Kidney (tissue), 14 donors: ENCODE results near the gene TCEANC2. TPM values are rescaled to one million over a fixed set of nuclear protein-coding genes. Genes with fewer than 3 reads are reported as not detected.
A peak's percentile ranks its signal among the peaks of the same experiment; 100 is the strongest.

Source experiments
- DNase-seq, 5 donors: peaks; one replicate each; pipeline ENCODE4 v3.0.0-alpha.2; 2013 to 2020
- FAIRE-seq: peaks from 2 replicates; lab custom pipeline; 2012; peaks lifted over from hg19 to GRCh38; lab: Jason Lieb, UNC
- H3K27ac ChIP-seq, 2 donors: one replicate each; pipeline ENCODE4 v1.7.0; 2013; ENCODE audit warnings: low read depth in 2 of 2, low read length in 2 of 2, inconsistent platforms in 1 of 2
- H3K27me3 ChIP-seq: one replicate; pipeline ENCODE4 v1.7.1; 2013; ENCODE audit warnings: low read length, inconsistent platforms; ENCODE audit not compliant: control insufficient read depth, insufficient read depth
- H3K36me3 ChIP-seq, 3 donors: one replicate each; pipeline versions ENCODE4 v1.7.0 to v1.7.1; 2013; ENCODE audit warnings: low read length in 3 of 3, control low read depth in 1 of 3, inconsistent platforms in 1 of 3; ENCODE audit not compliant: insufficient read depth in 3 of 3, control insufficient read depth in 2 of 3
- H3K4me1 ChIP-seq, 3 donors: one replicate each; pipeline versions ENCODE4 v1.7.0 to v1.7.1; 2013; ENCODE audit warnings: low read length in 3 of 3, inconsistent platforms in 1 of 3, low read depth in 1 of 3; ENCODE audit not compliant: control insufficient read depth in 2 of 3, insufficient read depth in 2 of 3
- H3K4me3 ChIP-seq, 3 donors: one replicate each; pipeline versions ENCODE4 v1.7.0 to v1.8.1; 2013; ENCODE audit warnings: low read length in 3 of 3, control low read depth in 1 of 3, inconsistent platforms in 1 of 3
- H3K9ac ChIP-seq, 3 donors: one replicate each; pipeline versions ENCODE4 v1.7.0 to v1.7.1; 2013; ENCODE audit warnings: low read length in 3 of 3, control low read depth in 1 of 3, inconsistent platforms in 1 of 3
- H3K9me3 ChIP-seq, 3 donors: one replicate each; pipeline versions ENCODE4 v1.7.0 to v1.7.1; 2013; ENCODE audit warnings: low read length in 3 of 3, control low read depth in 1 of 3, inconsistent platforms in 1 of 3; ENCODE audit not compliant: control insufficient read depth in 2 of 3, insufficient read depth in 1 of 3
- intact Hi-C: fragments of 100-400 bp; cut with DNase I; formaldehyde crosslinking; loops from one replicate; pipeline ENCODE4 v1.11.1; 2022
- polyA plus RNA-seq: library from polyadenylated mRNA; stranded (reverse); fragments of 350-450 nt; fragmentation: Illumina TruSeq; extraction: RNeasy Lipid Tissue Mini Kit (QIAGEN cat#74804); gene quantifications from one replicate; pipeline ENCODE4 v1.2.3, GENCODE V29; 2014; ENCODE audit warnings: low read depth, low replicate concordance; ENCODE audit not compliant: insufficient read depth
- total RNA-seq: library from RNA; stranded (reverse); fragmentation: NEBNext Ultra II Directional; extraction: Animal tissue kit (Norgen Biotek cat#: 25700); gene quantifications from one replicate; pipeline ENCODE4 v1.2.1, GENCODE V29; 2021
- TF ChIP-seq, protein P1 (sequence below): IDR thresholded peaks from 3 replicates; pipeline ENCODE4 v1.5.1; 2012; ENCODE audit warnings: mild to moderate bottlenecking, moderate library complexity, borderline replicate concordance; ENCODE audit not compliant: insufficient read depth; ENCODE audit errors: extremely low read depth
- donor health status: control.
- donor health status: control.
- donor health status: control.
- donor health status: control.
- donor health status: control.
- donor health status: DM: yes; HTN: yes; CAD: no.
- donor health status: Normal renal cell carcinoma (clear cell type).

The TCEANC2 gene
- total and polyA plus RNA-seq, 2 donors from 2014 or later, result 3.1 to 5.1 TPM

DNA sequence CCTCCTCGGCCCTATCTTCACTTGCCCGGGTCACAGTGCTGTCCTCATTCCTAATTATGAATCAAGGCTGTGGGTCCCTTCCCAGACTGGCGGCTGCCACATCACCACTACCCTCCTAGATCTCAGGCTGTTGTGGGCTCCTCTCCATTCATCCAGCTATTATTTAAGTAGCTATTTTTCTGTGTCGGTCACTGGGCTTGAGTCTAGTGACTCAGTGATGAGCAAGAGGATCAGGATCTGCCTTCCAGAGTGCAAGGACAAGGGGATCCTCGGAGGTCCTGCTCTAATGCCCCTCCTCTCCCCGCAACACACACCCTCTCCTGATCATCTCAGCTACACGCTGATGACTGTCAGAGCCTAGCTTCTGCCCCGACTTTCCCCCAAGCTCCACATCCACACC, 65.3 kb downstream of the TCEANC2 start:
- Histone ChIP-seq H3K27ac (no peak overlapping the region), H3K27me3 (no peaks in the 10 kb centered on the region), H3K4me1 (peaks cover 0 to 7% (median 0%) of the 10 kb centered on the region in 3 donors), H3K36me3 (no peaks in the 10 kb centered on the region), H3K9ac (no peak overlapping the region), H3K4me3 (no peak overlapping the region), H3K9me3 (peaks cover 0 to 2% (median 0%) of the 10 kb centered on the region in 3 donors)
- TF ChIP-seq, protein P1, sequence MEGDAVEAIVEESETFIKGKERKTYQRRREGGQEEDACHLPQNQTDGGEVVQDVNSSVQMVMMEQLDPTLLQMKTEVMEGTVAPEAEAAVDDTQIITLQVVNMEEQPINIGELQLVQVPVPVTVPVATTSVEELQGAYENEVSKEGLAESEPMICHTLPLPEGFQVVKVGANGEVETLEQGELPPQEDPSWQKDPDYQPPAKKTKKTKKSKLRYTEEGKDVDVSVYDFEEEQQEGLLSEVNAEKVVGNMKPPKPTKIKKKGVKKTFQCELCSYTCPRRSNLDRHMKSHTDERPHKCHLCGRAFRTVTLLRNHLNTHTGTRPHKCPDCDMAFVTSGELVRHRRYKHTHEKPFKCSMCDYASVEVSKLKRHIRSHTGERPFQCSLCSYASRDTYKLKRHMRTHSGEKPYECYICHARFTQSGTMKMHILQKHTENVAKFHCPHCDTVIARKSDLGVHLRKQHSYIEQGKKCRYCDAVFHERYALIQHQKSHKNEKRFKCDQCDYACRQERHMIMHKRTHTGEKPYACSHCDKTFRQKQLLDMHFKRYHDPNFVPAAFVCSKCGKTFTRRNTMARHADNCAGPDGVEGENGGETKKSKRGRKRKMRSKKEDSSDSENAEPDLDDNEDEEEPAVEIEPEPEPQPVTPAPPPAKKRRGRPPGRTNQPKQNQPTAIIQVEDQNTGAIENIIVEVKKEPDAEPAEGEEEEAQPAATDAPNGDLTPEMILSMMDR, result no peak
- DNase-seq (no peak), FAIRE-seq (no peak)
- intact Hi-C loops, result no loop called here

DNA sequence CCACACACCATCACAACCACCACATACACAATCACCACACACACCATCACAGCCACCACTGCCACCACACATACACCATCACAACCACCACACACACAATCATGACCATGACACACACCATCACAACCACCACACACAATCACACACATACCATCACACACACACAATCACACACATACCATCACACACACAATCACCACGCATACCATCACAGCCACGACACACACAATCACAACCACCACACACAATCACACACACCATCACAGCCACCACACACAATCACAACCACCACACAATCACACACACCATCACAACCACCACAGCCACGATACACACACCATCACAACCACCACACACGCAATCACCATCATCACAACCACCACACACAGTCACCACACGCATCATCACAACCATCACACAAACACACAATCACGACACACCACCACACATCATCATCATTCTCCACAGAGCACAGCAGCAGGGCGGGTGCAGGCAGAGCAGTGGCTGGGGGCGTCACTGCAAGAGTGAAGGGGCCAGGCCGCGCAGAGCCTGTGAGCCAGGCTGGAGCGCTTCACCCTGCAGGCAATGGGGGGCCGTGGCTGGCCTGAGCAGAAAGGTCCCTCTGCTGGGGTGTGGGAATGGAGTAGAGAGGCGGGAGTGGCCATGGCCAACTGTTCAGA, 66.8 kb downstream of the TCEANC2 start:
- intact Hi-C loops, result no loop called here
- FAIRE-seq (no peak), DNase-seq (no peak)
- H3K9me3 ChIP-seq, result peaks cover 0 to 2% (median 0%) of the 10 kb centered on the region in 3 donors
- H3K27ac ChIP-seq, result no peak overlapping the region
- peaks cover 0 to 7% (median 0%) of the 10 kb centered on the region in 3 donors for H3K4me1 ChIP-seq
- no peaks in the 10 kb centered on the region for H3K36me3 ChIP-seq
- H3K4me3 ChIP-seq, result peak overlapping the region in 1 of 3 donors; percentile 7
- no peak overlapping the region for H3K9ac ChIP-seq
- H3K27me3 ChIP-seq, result no peaks in the 10 kb centered on the region
- TF ChIP-seq, protein P1, result no peak

DNA sequence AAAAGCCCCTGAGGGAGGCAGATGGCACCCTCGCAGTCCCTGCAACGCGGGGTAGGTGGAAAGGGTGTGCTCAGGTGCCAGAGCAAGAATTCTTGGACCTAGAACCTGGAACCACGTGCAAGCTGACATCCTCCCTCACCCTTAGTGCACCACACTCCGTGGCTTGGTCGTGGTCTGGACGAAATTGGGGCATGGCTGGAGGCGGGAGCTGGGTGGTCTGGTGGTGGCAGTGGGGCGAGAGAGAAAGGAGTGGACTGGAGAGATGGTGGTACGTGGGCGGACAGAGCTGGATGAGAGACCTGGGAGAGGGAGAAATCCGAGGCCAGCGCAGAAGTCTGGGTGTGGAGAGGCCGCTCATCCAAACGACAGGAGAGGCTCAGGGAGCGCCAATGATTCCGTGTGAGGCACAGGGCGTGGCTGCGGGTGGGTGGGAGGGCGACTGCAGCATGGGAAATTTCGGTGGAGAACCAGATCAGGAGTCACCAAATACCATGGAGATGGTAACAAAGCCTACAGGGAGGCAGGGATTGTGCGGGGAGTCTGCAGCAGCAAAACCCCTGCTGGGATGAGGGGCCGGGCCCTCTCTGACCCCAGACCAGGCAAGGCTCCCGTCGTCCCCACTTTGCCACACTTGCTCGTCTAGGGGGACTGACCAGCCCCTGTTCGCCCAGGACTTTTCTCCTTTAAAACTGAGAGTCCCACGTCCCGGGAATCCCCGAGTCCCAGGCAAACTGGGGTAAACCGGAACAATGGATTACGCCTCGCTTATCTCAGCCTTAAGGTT, 67.5 kb downstream of the TCEANC2 start:
- TF ChIP-seq, protein P1, result no peak

More for the DNA sequence above, 67.5 kb downstream of the TCEANC2 start:
- Histone ChIP-seq H3K36me3 (no peaks in the 10 kb centered on the region), H3K4me3 (no peak overlapping the region), H3K9ac (no peak overlapping the region), H3K27me3 (no peaks in the 10 kb centered on the region), H3K27ac (no peak overlapping the region), H3K9me3 (peaks cover 0 to 2% (median 0%) of the 10 kb centered on the region in 3 donors), H3K4me1 (peaks cover 0 to 10% (median 0%) of the 10 kb centered on the region in 3 donors)
- DNase-seq (no peak), FAIRE-seq (no peak)
- intact Hi-C loops, result no loop called here
